Islet of Langerhans (tissue), 1 donor: ENCODE data around the gene FAM193A.
"Not testable (repeated sequence)": the region's sequence is repeated elsewhere in the genome, so short reads cannot be mapped to it uniquely, and the experiment has no call there.

Experiments
- FAIRE-seq: peaks from one replicate; lab custom pipeline; 2011; peaks lifted over from hg19 to GRCh38; lab: Jason Lieb, UNC

FAM193A gene

DNA sequence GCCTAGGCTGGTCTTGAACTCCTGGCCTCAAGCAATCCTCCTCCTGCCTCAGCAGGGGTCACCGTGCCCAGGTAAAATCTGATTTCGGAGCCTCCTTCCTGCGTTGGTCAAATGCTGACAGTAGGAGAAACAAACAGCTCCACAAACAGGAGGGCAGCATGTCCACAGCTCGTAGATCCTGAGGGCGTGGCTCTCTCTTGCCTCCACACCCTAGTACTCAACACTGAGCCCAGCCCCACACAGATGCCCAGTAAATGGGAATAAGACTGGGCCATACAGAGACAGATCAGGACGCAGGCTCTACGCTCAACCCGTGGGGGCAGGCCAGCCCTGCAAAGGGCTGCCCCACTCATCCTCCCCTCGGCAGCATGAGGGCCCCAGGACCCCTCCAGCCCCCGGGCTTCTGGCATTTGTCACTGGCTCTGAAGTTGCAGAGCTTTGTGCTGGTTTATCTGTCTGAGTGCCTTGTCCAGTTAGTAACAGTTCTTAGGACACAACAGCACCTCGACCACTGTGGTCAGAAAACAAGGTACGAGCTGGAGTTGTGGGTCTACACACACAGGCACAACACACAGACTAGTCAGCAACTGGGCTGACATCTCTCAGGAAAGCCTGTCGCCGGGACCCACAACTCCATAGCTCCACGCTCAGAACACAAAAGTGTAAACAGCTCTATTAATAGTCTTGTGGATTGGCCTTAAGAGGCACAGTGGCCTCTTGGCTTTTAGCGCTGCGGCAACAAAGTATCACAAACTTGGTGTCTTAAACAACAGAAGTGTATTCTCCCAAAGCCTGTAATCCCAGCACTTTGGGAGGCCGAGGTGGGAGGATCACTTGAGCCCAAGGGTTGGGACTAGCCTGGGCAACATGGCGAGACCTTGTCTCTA lies 214.5 kb downstream of the FAM193A start:
- FAIRE-seq, result no peak

DNA sequence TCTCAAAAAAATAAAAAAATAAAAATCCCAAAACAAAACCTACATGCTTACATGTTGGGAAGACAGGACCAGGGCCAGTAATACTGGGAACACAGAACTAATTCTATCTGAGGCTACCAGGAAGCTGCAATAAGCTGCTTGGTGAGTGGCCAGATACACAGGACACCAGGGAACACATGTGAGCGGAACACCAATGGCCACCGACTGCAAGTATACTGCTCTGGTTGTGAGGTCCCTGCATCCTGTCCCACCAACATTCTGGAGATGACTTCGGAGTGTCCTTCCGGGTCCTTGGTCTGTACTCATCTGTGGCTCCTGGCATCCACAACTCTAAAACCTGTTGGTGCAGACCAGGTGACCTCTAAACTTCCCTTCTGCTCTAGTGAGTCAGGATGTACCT lies 217.0 kb downstream of the FAM193A start:
- no peak for FAIRE-seq

DNA sequence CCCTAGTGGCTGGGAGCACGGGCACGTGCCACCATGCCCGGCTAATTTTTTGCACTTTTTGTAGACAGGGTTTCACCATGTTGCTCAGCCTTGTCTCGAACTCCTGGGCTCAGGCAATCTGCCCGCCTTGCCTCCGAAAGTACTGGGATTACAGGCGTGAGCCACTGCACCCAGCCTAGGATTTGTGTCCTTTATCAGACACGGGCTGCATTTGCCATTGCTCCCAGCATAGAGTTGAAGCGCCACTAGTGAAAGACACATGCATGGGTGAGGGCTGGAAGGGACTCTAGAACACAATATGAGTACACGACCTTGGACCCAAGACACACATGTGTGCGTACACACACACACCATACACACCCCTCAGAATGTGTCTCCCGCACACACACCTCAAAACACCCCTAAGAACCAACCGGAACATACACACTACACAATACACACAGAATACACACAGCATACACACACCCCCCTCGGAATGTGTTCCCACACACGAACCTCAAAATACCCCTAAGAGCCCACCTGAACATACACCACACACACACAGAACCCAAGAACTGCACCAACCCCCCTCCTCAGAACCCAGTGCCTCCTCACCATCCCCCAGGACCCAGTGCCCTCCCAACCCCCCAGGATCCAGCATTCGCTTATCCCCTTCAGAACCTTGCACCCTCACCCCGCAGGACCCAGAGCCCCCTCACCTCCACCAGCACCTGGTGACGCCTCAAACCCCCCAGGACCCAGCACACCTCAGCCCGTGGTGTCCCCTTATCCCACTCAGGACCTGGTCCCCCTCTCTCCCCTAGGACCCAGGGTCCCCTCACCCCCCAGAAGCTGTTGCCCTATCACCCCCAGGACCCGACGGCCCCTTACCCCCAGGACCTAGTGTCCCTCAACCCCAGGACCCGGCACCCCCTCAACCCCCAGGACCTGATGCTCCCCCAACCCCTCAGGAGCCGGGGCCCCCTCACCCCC lies 218.7 kb downstream of the FAM193A start:
- no peak for FAIRE-seq

DNA sequence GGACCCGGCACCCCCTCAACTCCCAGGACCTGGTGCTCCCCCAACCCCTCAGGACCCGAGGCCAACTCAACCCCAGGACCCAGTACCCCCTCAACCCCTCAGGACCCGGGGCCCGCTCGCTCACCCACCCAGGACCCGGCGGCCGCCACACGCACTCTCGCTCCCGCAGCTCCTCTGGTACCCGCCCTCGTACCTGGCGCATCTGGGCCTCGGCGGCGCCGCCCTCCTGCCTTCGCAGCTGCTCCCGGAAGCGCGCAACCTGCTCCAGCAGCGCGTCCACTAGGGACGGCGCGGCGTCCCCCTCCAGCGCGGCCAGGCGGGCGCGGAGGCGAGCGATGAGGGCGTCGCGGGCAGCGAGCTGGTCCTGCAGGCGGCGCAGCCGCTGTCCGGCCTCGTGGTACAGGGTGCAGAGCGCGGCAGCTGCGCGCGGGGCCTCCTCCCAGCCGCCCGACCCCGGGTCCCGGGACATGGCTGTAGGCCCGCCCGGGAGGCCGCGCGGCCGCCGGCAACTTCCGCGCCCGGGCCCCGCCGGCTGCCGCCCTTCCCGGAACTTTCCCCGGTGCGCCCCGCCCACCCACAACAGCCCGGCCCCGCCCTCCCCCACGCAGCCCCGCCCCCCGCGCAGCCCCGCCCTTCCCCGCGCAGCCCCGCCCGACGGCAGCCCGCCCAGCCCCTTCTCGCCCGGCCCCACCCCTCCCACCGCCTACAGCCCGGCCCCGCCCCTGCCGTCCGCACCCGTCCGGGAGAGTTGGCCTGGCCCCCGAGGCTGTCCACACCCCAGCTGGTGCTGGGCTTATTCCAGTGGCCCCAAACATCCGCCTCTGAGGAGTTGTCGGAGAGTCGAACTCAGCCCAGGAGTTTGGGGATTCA lies 219.6 kb downstream of the FAM193A start, which contains the start of gene TNIP2:
TNIP2 (minus strand) TSS at position 516 of the 870 bp plus-strand sequence; CDS start at position 469, 47 bp downstream.
- no peak for FAIRE-seq

DNA sequence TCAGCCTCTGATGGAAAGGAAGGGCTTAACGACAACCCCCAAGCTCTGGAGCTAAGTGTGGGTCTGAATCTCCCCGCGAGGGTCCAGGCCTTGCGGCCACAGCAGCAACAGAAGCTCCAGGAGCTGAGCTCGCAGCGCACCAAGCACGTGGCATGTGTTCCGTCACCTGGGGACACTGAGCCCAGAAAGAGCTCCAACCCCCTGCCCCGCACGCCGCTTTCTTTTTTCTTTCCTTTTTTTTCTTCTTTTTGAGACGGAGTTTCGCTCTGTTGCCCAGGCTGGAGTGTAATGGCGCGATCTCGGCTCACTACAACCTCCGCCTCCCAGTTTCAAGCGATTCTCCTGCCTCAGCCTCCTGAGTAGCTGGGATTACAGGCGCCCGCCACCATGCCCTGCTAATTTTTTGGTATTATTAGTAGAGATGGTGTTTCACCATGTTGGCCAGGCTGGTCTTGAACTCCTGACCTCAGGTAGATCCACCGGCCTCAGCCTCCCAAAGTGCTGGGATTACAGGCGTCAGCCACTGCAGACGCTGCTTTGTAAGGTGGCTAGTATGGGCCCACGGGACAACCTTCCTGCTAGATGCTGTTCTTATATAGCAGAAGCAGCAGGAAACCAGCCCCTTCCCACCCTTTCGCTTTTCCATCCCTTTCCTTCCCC lies 220.4 kb downstream of the FAM193A start:
- no peak for FAIRE-seq

DNA sequence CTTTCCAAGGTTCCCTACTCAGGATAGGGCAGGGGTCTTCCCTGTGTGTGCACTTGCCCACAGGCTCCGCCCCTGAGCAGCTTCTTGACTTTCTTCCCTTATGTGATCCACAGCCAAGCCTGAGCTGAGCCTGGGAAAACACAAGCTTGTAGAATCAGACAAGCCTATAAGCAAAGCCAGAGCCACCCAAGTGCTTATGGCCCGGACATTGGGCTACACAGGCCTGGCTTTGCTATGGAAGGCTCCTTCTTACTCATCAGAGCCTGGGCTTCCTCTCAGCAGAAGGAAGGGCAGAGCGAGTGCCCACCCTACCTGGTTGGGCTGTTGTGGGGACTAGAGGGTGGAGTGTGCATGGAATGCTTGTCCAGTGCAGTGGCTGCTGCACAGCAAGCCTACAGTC lies 221.0 kb downstream of the FAM193A start:
- no peak for FAIRE-seq

DNA sequence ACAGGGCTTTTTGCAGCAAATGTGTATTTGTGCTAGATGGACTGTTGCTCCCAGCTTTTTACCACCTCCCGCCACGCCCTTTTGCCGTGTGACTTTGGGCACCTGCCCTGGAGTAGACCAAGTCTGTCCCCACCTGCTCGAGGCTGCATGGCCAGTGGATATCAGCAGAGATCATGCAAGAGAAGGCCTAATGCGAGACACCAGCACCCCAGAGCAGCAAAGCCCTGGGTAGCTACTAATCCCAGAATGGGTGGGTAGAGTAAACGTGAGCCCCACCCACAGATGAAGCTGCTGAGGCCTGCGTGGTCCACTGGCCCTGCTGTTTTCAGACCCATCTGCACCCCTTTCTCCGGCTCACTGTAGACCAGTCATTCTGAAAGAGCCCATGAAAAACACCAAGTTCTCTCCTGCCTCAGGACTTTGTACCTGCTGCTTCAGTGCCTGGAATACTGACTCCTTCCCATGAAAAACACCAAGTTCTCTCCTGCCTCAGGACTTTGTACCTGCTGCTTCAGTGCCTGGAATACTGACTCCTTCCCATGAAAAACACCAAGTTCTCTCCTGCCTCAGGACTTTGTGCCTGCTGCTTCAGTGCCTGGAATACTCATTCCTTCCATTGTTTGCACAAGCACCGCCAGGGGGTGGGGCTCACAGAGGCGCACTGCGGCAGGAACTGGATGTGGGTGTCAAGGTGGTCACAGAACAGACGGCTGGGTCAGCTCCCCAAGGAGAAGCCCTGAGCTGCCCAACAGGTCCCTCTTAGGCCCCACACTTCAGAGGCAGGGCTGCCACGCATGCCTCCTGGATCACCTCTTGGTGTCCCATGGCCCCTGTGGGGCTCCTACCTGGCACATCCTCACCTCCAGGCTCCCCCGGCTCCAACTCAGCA lies 224.8 kb downstream of the FAM193A start:
- FAIRE-seq, result no peak

DNA sequence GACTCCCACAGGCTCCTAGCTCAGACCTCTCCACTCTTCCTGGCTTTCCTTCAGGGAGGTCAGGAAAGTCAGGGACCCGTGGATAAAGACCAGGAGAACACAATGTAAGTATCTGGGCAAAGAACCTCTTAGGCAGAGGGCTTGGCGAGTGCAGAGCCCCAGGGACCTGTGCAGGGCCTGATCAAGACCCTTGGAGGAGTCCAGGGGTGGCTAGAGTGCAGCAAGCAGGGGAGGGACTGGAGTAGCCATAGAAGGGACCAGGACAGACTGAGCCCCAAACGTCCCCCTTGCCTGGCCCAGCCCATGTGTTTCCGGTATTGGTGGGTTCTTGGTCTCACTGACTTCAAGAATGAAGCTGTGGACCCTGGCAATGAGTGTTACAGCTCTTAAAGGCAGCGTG lies 225.6 kb downstream of the FAM193A start:
- no peak for FAIRE-seq

DNA sequence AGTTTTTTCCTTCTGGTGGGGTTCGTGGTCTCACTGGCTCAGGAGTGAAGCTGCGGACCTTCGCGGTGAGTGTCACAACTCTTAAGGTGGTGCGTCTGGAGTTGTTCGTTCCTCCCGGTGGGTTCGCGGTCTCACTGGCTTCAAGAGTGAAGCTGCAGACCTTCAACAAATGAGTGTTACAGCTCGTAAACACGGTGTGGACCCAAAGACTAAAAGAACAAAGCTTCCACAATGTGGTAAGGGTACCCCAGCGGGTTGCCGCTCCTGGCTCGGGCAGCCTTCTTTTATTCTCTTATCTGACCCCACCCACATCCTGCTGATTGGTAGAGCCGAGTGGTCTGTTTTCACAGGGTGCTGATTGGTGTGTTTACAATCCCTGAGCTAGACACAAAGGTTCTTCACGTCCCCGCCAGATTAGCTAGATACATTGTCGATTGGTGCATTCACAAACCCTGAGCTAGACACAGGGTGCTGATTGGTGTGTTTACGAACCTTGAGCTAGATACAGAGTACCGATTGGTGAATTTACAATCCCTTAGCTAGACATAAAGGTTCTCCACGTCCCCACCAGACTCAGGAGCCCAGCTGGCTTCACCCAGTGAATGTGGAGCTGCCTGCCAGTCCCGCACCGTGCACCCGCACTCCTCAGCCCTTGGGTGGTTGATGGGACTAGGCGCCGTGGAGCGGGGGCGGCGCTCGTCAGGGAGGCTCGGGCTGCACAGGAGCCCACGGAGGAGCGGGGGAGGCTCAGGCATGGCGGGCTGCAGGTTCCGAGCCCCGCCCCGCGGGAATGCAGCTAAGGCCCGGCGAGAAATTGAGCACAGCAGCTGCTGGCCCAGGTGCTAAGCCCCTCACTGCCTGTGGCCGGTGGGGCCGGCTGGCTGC lies 226.3 kb downstream of the FAM193A start:
- FAIRE-seq, result not testable (repeated sequence)

DNA sequence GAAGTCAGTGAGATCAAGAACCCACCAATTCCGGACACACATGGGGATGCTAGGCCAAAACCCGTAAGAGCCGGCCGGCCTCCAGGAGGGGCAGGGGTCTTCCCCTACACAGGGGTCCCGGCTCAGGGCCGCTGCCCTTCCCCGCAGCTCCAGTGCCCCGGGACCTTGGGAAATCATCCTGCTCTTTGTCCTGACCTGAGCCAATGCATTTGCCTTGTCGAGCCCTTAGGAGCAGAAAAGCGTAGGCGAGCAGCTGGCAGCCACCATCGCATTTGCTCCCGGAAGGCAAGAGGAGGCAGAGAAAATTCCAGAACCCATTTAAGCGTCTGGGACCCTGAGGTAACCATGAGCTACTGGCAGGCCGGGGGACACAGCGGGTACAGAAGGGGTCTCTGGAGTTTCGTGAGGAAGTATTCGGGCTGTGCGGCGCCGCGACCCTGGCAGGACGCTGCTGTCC lies 227.1 kb downstream of the FAM193A start:
- no peak for FAIRE-seq

DNA sequence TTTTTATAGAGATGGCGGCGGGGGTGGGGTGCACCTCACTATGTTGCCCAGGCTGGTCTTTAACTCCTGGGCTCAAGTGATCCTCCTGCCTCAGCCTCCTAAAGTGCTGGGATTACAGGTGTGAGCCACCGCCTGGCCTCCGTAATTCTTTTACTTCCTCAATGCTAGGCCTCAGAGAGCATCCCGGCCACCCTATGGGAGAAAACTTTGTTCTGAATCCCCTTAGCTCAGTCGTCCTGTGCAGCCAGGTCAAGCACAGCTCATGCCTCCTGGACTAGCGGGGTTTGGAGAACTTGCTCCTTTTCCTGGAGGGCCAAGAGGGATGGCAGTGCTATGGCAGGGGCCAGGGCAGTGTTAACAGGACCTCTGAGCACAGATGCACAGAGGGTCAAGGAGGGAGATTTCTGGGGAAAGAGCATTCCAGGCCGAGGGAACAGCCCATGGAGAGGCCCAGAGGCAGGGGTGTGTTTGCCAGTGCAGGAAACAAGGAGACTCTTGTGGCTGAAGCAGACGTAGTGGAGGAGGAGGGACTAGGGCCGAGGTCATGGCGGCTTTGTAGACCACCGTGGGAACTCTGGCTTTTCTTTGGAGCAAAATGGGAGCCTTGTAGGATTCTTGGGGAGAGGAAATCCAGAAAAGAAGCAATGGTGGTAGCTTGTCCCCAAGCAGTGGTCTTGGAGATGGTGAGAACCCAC lies 229.5 kb downstream of the FAM193A start:
- no peak for FAIRE-seq

DNA sequence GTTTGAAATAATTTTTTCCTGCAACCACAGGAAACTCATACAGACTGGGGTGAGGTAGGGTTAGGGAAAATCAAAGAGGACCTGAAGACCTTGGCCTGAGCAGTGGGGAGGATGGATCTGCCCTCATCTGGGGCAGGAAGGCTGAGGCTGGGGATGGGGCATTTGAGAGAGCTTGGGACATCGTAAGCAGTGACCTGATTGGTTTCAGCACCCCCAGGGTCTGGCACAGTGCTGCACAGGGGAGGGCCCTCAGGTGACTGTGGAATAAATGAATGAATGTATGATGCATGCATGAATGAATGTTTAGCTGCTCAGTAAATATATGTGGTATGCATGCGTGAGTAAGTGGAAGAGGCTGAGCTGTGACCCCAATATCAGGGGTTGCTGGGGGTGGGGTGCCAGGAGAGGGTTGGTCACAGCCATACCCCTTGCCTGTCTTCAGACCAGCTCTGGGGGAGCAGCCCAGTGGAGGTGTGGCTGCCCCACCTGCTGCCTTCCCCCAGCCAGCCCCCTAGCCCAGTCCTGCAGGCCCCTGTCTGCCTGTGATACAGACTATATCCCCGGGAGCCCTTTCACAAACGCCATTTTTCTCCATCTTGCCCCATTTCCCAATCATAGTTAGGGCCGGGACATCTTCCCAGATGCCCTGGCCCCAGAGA lies 230.7 kb downstream of the FAM193A start:
- FAIRE-seq, result no peak

DNA sequence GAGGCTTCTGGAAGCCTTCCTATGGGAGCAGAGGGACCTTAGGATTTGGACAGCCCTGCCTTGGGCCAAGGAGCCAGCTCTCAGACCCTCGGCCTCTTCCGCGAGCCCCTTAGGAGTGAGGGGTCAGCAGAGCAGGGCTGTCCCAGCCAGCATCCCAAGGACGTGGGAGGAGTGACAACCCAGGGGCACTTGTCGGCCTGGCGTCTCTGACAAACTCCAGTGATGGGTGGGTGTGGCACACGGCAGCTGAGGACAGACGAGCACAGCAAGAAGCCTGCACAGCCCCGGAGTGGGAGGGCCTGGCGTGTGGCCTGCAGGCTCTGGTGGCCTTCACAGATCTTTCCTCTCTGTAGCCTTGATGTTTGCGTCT lies 231.2 kb downstream of the FAM193A start:
- no peak for FAIRE-seq

DNA sequence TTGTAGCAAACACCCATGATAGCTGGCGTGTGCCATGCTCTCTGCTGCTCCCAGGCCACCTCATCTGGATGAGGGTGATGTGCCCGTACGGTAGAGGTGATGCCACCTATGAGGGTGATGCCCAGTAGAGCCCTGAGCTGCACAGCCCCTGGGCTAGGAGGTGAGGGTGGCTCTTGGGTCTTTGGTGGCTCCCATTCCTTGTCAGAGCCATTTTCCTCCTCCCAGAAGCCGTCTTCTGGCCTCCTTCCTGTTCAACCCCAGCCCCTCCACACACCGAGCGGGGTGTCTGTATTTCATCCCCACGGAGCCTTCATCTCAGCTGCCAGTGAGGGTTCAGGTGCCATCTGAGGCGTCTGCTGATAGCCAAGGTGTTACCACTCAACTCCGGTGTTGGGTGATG lies 231.7 kb downstream of the FAM193A start:
- FAIRE-seq, result no peak

DNA sequence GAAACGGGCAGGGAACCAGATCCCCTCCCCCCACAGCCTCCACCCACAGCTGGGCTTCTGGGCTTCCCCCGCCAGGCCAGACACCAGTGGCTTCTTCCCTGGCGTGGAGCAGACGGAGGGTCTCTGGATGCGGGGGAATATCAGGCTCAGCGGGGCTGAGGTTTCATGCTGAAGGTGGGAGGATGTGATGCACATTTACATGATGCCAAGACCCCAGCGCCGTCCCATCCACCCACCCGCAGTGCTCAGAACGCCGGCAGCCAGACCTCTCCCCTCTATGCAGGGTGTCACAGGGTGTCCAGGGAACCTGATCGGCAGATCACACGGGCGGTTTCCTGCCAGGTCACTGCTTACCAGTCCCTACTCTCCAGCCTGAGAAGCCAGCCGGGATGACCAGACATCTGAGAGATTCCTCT lies 232.5 kb downstream of the FAM193A start:
- no peak for FAIRE-seq

DNA sequence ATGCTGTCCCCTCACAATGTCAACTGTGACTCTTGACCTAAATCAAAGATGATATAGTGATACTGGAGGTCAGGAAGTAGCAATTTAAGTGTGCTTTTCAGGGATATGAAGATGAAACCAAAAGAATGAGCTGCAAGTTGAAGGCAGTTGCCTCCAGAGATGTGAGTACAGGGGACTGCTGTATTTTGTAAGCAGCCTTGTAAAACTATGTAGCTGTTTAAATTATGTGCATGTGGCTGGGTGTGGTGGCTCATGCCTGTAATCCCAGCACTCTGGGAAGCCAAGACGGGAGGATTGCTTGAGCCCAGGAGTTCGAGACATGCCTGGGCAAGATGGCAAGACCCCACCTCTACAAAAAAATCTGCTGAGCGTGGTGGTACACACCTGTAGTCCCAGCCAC lies 234.8 kb downstream of the FAM193A start:
- FAIRE-seq, result no peak

DNA sequence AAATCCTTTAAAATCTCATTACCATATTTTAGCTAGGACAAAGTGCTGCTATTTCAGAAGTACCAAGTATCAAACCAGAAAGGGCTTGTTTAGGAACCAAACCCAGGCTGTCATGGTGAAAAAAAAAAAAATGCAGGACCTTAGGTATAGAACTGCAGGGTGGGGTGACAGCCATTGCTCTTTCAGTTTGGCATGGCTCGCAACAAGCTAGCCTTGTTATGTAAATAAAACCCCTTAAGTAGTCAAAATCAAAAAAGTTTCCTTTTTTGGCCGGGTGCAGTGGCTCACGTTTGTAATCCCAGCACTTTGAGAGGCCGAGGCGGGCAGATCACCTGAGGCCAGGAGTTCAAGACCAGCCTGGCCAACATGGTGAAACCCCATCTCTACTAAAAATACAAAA lies 244.2 kb downstream of the FAM193A start:
- FAIRE-seq, result not testable (repeated sequence)

DNA sequence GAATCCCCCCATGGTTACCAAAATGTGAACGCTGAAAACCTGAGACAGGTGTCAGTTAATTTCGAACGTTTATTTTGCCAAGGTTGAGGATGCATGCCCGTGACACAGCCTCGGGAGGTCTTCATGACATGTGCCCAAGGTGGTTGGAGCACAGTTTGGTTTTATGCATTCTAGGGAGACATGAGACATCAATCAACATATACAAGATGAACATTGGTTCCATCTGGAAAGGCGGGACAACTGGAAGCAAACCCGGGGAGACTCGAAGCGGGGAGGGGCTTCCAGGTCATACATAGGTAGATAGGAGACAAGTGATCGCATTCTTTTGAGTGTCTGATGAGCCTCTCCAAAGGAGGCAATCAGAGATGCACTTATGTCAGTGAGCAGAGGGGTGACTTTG lies 245.5 kb downstream of the FAM193A start:
- no peak for FAIRE-seq
